KMS-11 (cell line): ENCODE results near the gene KCNJ16.

Experiments
- H2AFZ ChIP-seq: fragments of 200-600 bp; sonication (generic); 2 replicates; pipeline ENCODE4 v1.6.1; 2016; ENCODE audit warnings: antibody characterized with exemption, mixed run types, low read depth
- H3K27ac ChIP-seq: fragments of 200-600 bp; sonication (generic); 2 replicates; pipeline ENCODE4 v1.6.1; 2016; ENCODE audit warnings: mild to moderate bottlenecking, mixed run types
- H3K27me3 ChIP-seq: fragments of 200-600 bp; sonication (generic); 2 replicates; pipeline ENCODE4 v1.6.1; 2017; ENCODE audit warnings: mild to moderate bottlenecking, low read depth, mixed run types, moderate library complexity; ENCODE audit not compliant: insufficient read depth
- H3K36me3 ChIP-seq: fragments of 200-600 bp; sonication (generic); 2 replicates; pipeline ENCODE4 v1.6.1; 2017; ENCODE audit warnings: mild to moderate bottlenecking, mixed run types; ENCODE audit not compliant: insufficient read depth
- H3K4me1 ChIP-seq: fragments of 200-600 bp; sonication (generic); 2 replicates; pipeline ENCODE4 v1.6.1; 2016; ENCODE audit warnings: mild to moderate bottlenecking, low read depth, mixed run types; ENCODE audit not compliant: poor library complexity, severe bottlenecking
- H3K4me2 ChIP-seq: fragments of 200-600 bp; sonication (generic); 2 replicates; pipeline ENCODE4 v1.7.0; 2016; ENCODE audit warnings: mild to moderate bottlenecking, mixed run types
- H3K4me3 ChIP-seq: fragments of 200-600 bp; sonication (generic); IDR thresholded peaks from 2 replicates; pipeline ENCODE4 v1.6.1; 2017; ENCODE audit warnings: low read depth, low read length, mixed read lengths; ENCODE audit not compliant: insufficient read depth
- H3K79me2 ChIP-seq: fragments of 200-600 bp; sonication (generic); 2 replicates; pipeline ENCODE4 v1.6.1; 2016; ENCODE audit warnings: low read depth, mixed run types; ENCODE audit not compliant: insufficient read depth
- H3K9ac ChIP-seq: fragments of 200-600 bp; sonication (generic); 2 replicates; pipeline ENCODE4 v1.6.1; 2016; ENCODE audit warnings: mild to moderate bottlenecking, mixed run types
- H4K20me1 ChIP-seq: fragments of 200-600 bp; sonication (generic); 2 replicates; pipeline ENCODE4 v1.6.1; 2016; ENCODE audit warnings: mild to moderate bottlenecking, mixed run types; ENCODE audit not compliant: insufficient read depth
- CTCF ChIP-seq: fragments of 200-600 bp; sonication (generic); conservative IDR thresholded peaks from 2 replicates; pipeline ENCODE4 v1.6.1; 2017; ENCODE audit warnings: low read depth, mild to moderate bottlenecking, antibody characterized with exemption, low read length, moderate library complexity, mixed read lengths

The KCNJ16 gene

GRCh38 chr17:70119545-70119944 is 44.5 kb downstream of the KCNJ16 start:
- no peaks in the 10 kb centered on the region for H3K36me3 ChIP-seq
- no peaks in the 10 kb centered on the region for H3K79me2 ChIP-seq
- H3K4me2 ChIP-seq = no peak overlapping the region
- no peak for TF ChIP-seq CTCF
- no peak overlapping the region for H3K9ac ChIP-seq
- no peaks in the 10 kb centered on the region for H3K27me3 ChIP-seq
- H2AFZ ChIP-seq = no peak overlapping the region
- no peak overlapping the region for H3K27ac ChIP-seq
- no peaks in the 10 kb centered on the region for H3K4me1 ChIP-seq
- no peak overlapping the region for H3K4me3 ChIP-seq
- no peaks in the 10 kb centered on the region for H4K20me1 ChIP-seq

GRCh38 chr17:70119983-70120382 is 45.0 kb downstream of the KCNJ16 start:
- no peaks in the 10 kb centered on the region for H3K4me1 ChIP-seq
- no peaks in the 10 kb centered on the region for H3K36me3 ChIP-seq
- no peak overlapping the region for H3K4me3 ChIP-seq
- no peak overlapping the region for H2AFZ ChIP-seq
- no peak overlapping the region for H3K9ac ChIP-seq
- no peak for TF ChIP-seq CTCF
- no peak overlapping the region for H3K27ac ChIP-seq
- no peak overlapping the region for H3K4me2 ChIP-seq
- no peaks in the 10 kb centered on the region for H4K20me1 ChIP-seq
- no peaks in the 10 kb centered on the region for H3K27me3 ChIP-seq
- H3K79me2 ChIP-seq = no peaks in the 10 kb centered on the region

- Histone ChIP-seq H3K27me3 (no peaks in the 10 kb centered on the region), H3K4me3 (no peak overlapping the region), H3K4me1 (no peaks in the 10 kb centered on the region), H3K27ac (no peak overlapping the region), H2AFZ (no peak overlapping the region), H4K20me1 (no peaks in the 10 kb centered on the region), H3K79me2 (no peaks in the 10 kb centered on the region), H3K4me2 (no peak overlapping the region), H3K36me3 (no peaks in the 10 kb centered on the region), H3K9ac (no peak overlapping the region)
- TF ChIP-seq CTCF = no peak
Measured at GRCh38 chr17:70120425-70120824, 45.4 kb downstream of the KCNJ16 start.

GRCh38 chr17:70121126-70121525 is 46.1 kb downstream of the KCNJ16 start:
- no peaks in the 10 kb centered on the region for H3K27me3 ChIP-seq
- H4K20me1 ChIP-seq = no peaks in the 10 kb centered on the region
- TF ChIP-seq CTCF = no peak
- no peaks in the 10 kb centered on the region for H3K79me2 ChIP-seq
- no peaks in the 10 kb centered on the region for H3K36me3 ChIP-seq
- H2AFZ ChIP-seq = no peak overlapping the region
- no peak overlapping the region for H3K27ac ChIP-seq
- H3K4me1 ChIP-seq = no peaks in the 10 kb centered on the region
- no peak overlapping the region for H3K9ac ChIP-seq
- no peak overlapping the region for H3K4me2 ChIP-seq
- H3K4me3 ChIP-seq = no peak overlapping the region

DNA sequence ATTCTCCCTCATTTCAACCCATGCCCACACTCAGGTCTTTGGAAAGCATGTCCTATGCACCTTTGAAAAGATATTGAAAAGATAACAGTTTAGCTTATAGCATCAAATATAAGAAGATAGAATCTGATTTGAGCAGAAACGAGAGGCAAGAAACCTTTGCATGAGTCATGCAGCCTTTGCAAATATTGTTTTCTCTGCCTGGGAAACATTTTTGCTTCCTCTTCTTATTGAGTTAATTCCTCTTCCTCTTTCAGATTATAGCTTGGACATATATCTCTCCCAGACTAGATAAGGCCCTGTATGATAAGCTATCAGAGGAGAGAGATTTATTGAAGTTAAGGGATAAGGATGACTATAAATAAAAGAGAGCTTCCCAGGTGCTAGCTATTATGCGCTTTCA is 48.2 kb downstream of the KCNJ16 start:
- no peak for TF ChIP-seq CTCF
- no peaks in the 10 kb centered on the region for H3K27me3 ChIP-seq
- no peaks in the 10 kb centered on the region for H3K36me3 ChIP-seq
- no peak overlapping the region for H2AFZ ChIP-seq
- H4K20me1 ChIP-seq = no peaks in the 10 kb centered on the region
- no peak overlapping the region for H3K4me2 ChIP-seq
- H3K9ac ChIP-seq = no peak overlapping the region
- H3K27ac ChIP-seq = no peak overlapping the region
- no peak overlapping the region for H3K4me3 ChIP-seq
- H3K4me1 ChIP-seq = no peaks in the 10 kb centered on the region
- H3K79me2 ChIP-seq = no peaks in the 10 kb centered on the region
